Loucy (cell line): ENCODE measurements around the gene PCYT2.

Experiments
- H2AFZ ChIP-seq: fragments of 200-600 bp; sonication (generic); 2 replicates; pipeline ENCODE4 v1.6.0; 2016; ENCODE audit warnings: antibody characterized with exemption, mild to moderate bottlenecking, low read length, moderate library complexity
- H3F3A ChIP-seq: fragments of 200-600 bp; 2 replicates; pipeline ENCODE4 v1.6.0; 2016; ENCODE audit warnings: antibody characterized with exemption, low read depth, mild to moderate bottlenecking
- H3K27me3 ChIP-seq: fragments of 200-600 bp; sonication (generic); 2 replicates; pipeline ENCODE4 v1.6.1; 2014; ENCODE audit warnings: low read length, mild to moderate bottlenecking; ENCODE audit not compliant: insufficient read depth, poor library complexity, severe bottlenecking
- H3K36me3 ChIP-seq: fragments of 200-600 bp; sonication (generic); 2 replicates; pipeline ENCODE4 v1.6.1; 2016; ENCODE audit warnings: low read length; ENCODE audit not compliant: insufficient read depth
- H3K4me1 ChIP-seq: fragments of 200-600 bp; sonication (generic); 2 replicates; pipeline ENCODE4 v1.5.1; 2014; ENCODE audit warnings: low read length, mild to moderate bottlenecking; ENCODE audit not compliant: insufficient read depth, poor library complexity, severe bottlenecking
- H3K4me2 ChIP-seq: fragments of 200-600 bp; sonication (generic); 2 replicates; pipeline ENCODE4 v1.6.0; 2014; ENCODE audit warnings: antibody characterized with exemption, low read length, low read depth, mild to moderate bottlenecking; ENCODE audit not compliant: poor library complexity, severe bottlenecking
- H3K4me3 ChIP-seq: fragments of 200-600 bp; sonication (generic); 2 replicates; pipeline ENCODE4 v1.5.1; 2014; ENCODE audit warnings: low read length, mild to moderate bottlenecking, mixed read lengths; ENCODE audit not compliant: poor library complexity, severe bottlenecking
- H3K79me2 ChIP-seq: fragments of 200-600 bp; sonication (generic); 2 replicates; pipeline ENCODE4 v1.6.1; 2014; ENCODE audit warnings: low read length; ENCODE audit not compliant: insufficient read depth
- H3K9ac ChIP-seq: fragments of 200-600 bp; sonication (generic); 2 replicates; pipeline ENCODE4 v1.6.0; 2014; ENCODE audit warnings: mild to moderate bottlenecking, low read depth, low read length, moderate library complexity; ENCODE audit not compliant: poor library complexity, severe bottlenecking
- H3K9me2 ChIP-seq: fragments of 200-600 bp; sonication (generic); replicated peaks from 2 replicates; pipeline ENCODE4 v1.6.1; 2016; ENCODE audit warnings: low read depth, low read length, mixed read lengths
- H3K9me3 ChIP-seq: fragments of 200-600 bp; sonication (generic); 2 replicates; pipeline ENCODE4 v1.6.1; 2014; ENCODE audit warnings: mild to moderate bottlenecking, antibody characterized with exemption, low read length, low read depth; ENCODE audit not compliant: insufficient read depth
- H4K20me1 ChIP-seq: fragments of 200-600 bp; sonication (generic); 2 replicates; pipeline ENCODE4 v1.6.0; 2014; ENCODE audit warnings: antibody characterized with exemption, low read length, mild to moderate bottlenecking; ENCODE audit not compliant: insufficient read depth, poor library complexity, severe bottlenecking
- CTCF ChIP-seq: fragments of 200-600 bp; sonication (generic); conservative IDR thresholded peaks from 2 replicates; pipeline ENCODE4 v1.5.1; 2014; ENCODE audit warnings: mild to moderate bottlenecking, antibody characterized with exemption, low read length
- EZH2phosphoT487 ChIP-seq: fragments of 200-600 bp; IDR thresholded peaks from 2 replicates; pipeline ENCODE4 v1.6.1; 2018; ENCODE audit warnings: antibody characterized with exemption, mild to moderate bottlenecking, moderate library complexity, borderline replicate concordance

The PCYT2 gene

GRCh38 chr17:81906476-81907218 is 4.6 kb downstream of the PCYT2 start:
- Histone ChIP-seq H3K4me1 (peaks cover 14% of the 10 kb centered on the region), H3K36me3 (peaks cover 3% of the 10 kb centered on the region; the same call in 1 of the 2 replicates), H3K4me2 (no peak overlapping the region), H4K20me1 (peaks cover 15% of the 10 kb centered on the region), H3K9me2 (no peaks in the 10 kb centered on the region), H3K4me3 (no peak overlapping the region), H3K27me3 (no peaks in the 10 kb centered on the region), H3K9me3 (no peaks in the 10 kb centered on the region), H3K9ac (no peak overlapping the region), H2AFZ (no peak overlapping the region), H3F3A (no peaks in the 10 kb centered on the region), H3K79me2 (peaks cover 21% of the 10 kb centered on the region)
- TF ChIP-seq CTCF: peak; percentile 50
- no peak for TF ChIP-seq EZH2phosphoT487

DNA sequence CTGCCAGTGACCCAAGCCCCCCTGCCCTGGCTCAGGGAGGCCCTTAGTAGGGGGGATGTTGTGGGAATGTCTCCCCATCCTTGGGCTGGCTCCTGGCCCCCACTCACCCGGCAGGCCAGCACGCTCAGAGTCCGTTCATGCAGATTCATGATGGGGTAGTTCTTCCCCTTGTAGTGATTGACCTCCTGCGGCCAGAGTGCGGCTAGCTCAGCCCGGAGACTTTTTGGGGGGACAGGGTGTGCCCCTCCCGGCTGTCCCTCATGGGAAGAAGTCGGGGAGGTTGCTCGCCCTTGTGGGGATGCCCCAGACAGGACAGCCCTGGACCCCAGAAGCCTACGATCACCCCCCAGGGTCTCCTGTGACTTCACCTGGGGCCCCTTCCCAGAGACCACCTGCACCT is 5.2 kb downstream of the PCYT2 start:
- peaks cover 13% of the 10 kb centered on the region for H4K20me1 ChIP-seq
- TF ChIP-seq EZH2phosphoT487 (no peak), CTCF (no peak)

DNA sequence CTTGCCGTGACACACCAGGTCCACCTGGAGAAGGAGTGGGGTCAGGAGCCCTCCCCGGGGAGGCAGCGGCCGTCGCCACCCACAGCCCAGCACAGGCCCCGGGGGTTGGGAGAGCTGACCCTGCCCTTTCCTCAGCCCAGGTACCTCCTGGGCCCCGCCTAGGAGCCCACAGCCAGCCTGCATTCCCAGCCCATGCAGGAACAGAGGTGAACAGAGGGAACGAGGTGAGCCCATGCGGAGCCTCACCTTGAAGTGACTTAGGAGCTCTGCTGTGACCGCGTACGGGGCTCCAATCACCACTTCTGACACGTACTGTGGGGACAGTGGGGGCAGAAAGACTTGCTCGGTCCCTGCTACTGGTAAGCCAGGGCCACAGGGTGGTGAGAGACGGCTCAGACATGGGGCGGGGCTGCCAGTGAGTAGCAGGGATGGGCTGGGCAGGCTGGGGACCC is 5.7 kb downstream of the PCYT2 start:
- no peaks in the 10 kb centered on the region for H3F3A ChIP-seq
- H3K27me3 ChIP-seq: no peaks in the 10 kb centered on the region
- H3K79me2 ChIP-seq: peaks cover 15% of the 10 kb centered on the region
- H3K4me2 ChIP-seq: no peak overlapping the region
- no peak overlapping the region for H2AFZ ChIP-seq
- H3K9me3 ChIP-seq: no peaks in the 10 kb centered on the region
- no peaks in the 10 kb centered on the region for H3K9me2 ChIP-seq
- H3K4me1 ChIP-seq: peaks cover 13% of the 10 kb centered on the region
- peaks cover 3% of the 10 kb centered on the region; the same call in 1 of the 2 replicates for H3K36me3 ChIP-seq
- H3K9ac ChIP-seq: no peak overlapping the region
- TF ChIP-seq EZH2phosphoT487: no peak
- no peak for TF ChIP-seq CTCF
- H3K4me3 ChIP-seq: no peak overlapping the region
- peaks cover 9% of the 10 kb centered on the region for H4K20me1 ChIP-seq

More for the DNA sequence above, 5.2 kb downstream of the PCYT2 start:
- Histone ChIP-seq H3K9me2 (no peaks in the 10 kb centered on the region), H2AFZ (no peak overlapping the region), H3K9me3 (no peaks in the 10 kb centered on the region), H3F3A (no peaks in the 10 kb centered on the region), H3K36me3 (peaks cover 3% of the 10 kb centered on the region; the same call in 1 of the 2 replicates), H3K4me2 (no peak overlapping the region), H3K79me2 (peaks cover 21% of the 10 kb centered on the region), H3K27me3 (no peaks in the 10 kb centered on the region), H3K9ac (no peak overlapping the region), H3K4me3 (no peak overlapping the region), H3K4me1 (peaks cover 14% of the 10 kb centered on the region)
